WTC11 (cell line): Measurements from ENCODE around the gene THOC1. TPM values are rescaled to one million over a fixed set of nuclear protein-coding genes. Genes with fewer than 3 reads are reported as not detected.

Experiments used
- ATAC-seq: fragments of 200-7000 bp; cut with Tn5 transposase; 2 replicates; pipeline ENCODE4 v1.10.0; 2021; ENCODE audit warnings: mild to moderate bottlenecking, moderate library complexity
- CTCF ChIA-PET: fragments of 300-600 bp; sonication (Branson Sonifier 250); formaldehyde crosslinking; loops from one replicate; lab custom pipeline; 2021; ENCODE audit warnings: antibody characterized with exemption; lab: Charles Lee
- POLR2A ChIA-PET: fragments of 350-600 bp; sonication (Branson Sonifier 250); formaldehyde crosslinking; loops from one replicate; lab custom pipeline; 2021; ENCODE audit warnings: antibody characterized with exemption; lab: Charles Lee
- DNase-seq: peaks from one replicate; pipeline ENCODE4 v3.0.0; 2021; ENCODE audit warnings: low spot score
- H3K27ac Mint-ChIP-seq: 2 replicates; pipeline ENCODE4 v1.8.0; 2021; ENCODE audit warnings: mixed read lengths
- H3K27me3 Mint-ChIP-seq: 2 replicates; pipeline ENCODE4 v1.8.0; 2021; ENCODE audit warnings: low read depth, mild to moderate bottlenecking, moderate library complexity, mixed read lengths
- H3K36me3 Mint-ChIP-seq: 2 replicates; pipeline ENCODE4 v1.8.0; 2021; ENCODE audit warnings: mixed read lengths
- H3K4me1 Mint-ChIP-seq: 2 replicates; pipeline ENCODE4 v1.8.0; 2022; ENCODE audit warnings: mixed read lengths
- H3K4me3 Mint-ChIP-seq: 2 replicates; pipeline ENCODE4 v1.8.0; 2021; ENCODE audit warnings: mild to moderate bottlenecking, moderate library complexity, mixed read lengths
- H3K9me3 Mint-ChIP-seq: 2 replicates; pipeline ENCODE4 v1.8.0; 2021; ENCODE audit warnings: mixed read lengths
- ARID4B ChIP-seq: sonication (generic); formaldehyde crosslinking; IDR thresholded peaks from 2 replicates; pipeline ENCODE4 v1.8.0; 2023; ENCODE audit warnings: missing genetic modification reagents, mild to moderate bottlenecking, borderline replicate concordance
- ATF2 ChIP-seq: sonication (generic); formaldehyde crosslinking; IDR thresholded peaks from 2 replicates; pipeline ENCODE4 v1.8.1; 2022; ENCODE audit warnings: low read depth, missing genetic modification reagents, borderline replicate concordance
- E2F4 ChIP-seq: sonication (generic); formaldehyde crosslinking; IDR thresholded peaks from 2 replicates; pipeline ENCODE4 v1.8.1; 2022; ENCODE audit warnings: low read depth, mild to moderate bottlenecking, moderate library complexity, missing genetic modification reagents, borderline replicate concordance
- ERG ChIP-seq: fragments of 250-450 bp; sonication (Bioruptor Pico); IDR thresholded peaks from 2 replicates; pipeline ENCODE4 v1.8.0; 2021; ENCODE audit warnings: mild to moderate bottlenecking
- ESRRA ChIP-seq: sonication (generic); formaldehyde crosslinking; IDR thresholded peaks from 2 replicates; pipeline ENCODE4 v1.8.1; 2022; ENCODE audit warnings: mild to moderate bottlenecking, missing genetic modification reagents, borderline replicate concordance
- GTF2I ChIP-seq: fragments of 250-450 bp; sonication (Bioruptor Pico); conservative IDR thresholded peaks from 2 replicates; pipeline ENCODE4 v1.4.0; 2021; ENCODE audit warnings: mild to moderate bottlenecking
- JAZF1 ChIP-seq: fragments of 250-450 bp; sonication (Bioruptor Pico); IDR thresholded peaks from 2 replicates; pipeline ENCODE4 v1.9.0; 2021; ENCODE audit warnings: moderate library complexity, mild to moderate bottlenecking, inconsistent platforms
- MXD4 ChIP-seq: fragments of 250-450 bp; sonication (Bioruptor Pico); IDR thresholded peaks from 2 replicates; pipeline ENCODE4 v1.8.0; 2021; ENCODE audit warnings: mild to moderate bottlenecking, moderate library complexity, borderline replicate concordance
- PREB ChIP-seq: sonication (generic); formaldehyde crosslinking; IDR thresholded peaks from 2 replicates; pipeline ENCODE4 v1.8.1; 2022; ENCODE audit warnings: mild to moderate bottlenecking, missing genetic modification reagents, moderate library complexity, borderline replicate concordance
- SOX15 ChIP-seq: fragments of 250-450 bp; sonication (Bioruptor Pico); IDR thresholded peaks from 2 replicates; pipeline ENCODE4 v1.9.0; 2021; ENCODE audit warnings: mild to moderate bottlenecking
- TCF7 ChIP-seq: sonication (generic); formaldehyde crosslinking; IDR thresholded peaks from 2 replicates; pipeline ENCODE4 v1.8.0; 2022; ENCODE audit warnings: mild to moderate bottlenecking, low read depth, missing genetic modification reagents, moderate library complexity
- ZNF138 ChIP-seq: sonication (generic); formaldehyde crosslinking; conservative IDR thresholded peaks from 2 replicates; pipeline ENCODE4 v1.8.1; 2022; ENCODE audit warnings: mild to moderate bottlenecking, moderate library complexity, missing genetic modification reagents
- ZNF219 ChIP-seq: sonication (generic); formaldehyde crosslinking; IDR thresholded peaks from 2 replicates; pipeline ENCODE4 v1.8.0; 2023; ENCODE audit warnings: missing genetic modification reagents, mild to moderate bottlenecking, borderline replicate concordance
- ZNF263 ChIP-seq: sonication (generic); formaldehyde crosslinking; IDR thresholded peaks from 2 replicates; pipeline ENCODE4 v1.8.1; 2022; ENCODE audit warnings: low read depth, mild to moderate bottlenecking, moderate library complexity, missing genetic modification reagents
- ZNF281 ChIP-seq: sonication (generic); formaldehyde crosslinking; IDR thresholded peaks from 2 replicates; pipeline ENCODE4 v1.8.0; 2023; ENCODE audit warnings: mild to moderate bottlenecking, missing genetic modification reagents
- ZNF396 ChIP-seq: fragments of 250-450 bp; sonication (Bioruptor Pico); IDR thresholded peaks from 2 replicates; pipeline ENCODE4 v1.8.0; 2021; ENCODE audit warnings: mild to moderate bottlenecking, moderate library complexity, borderline replicate concordance
- ZNF423 ChIP-seq: fragments of 250-450 bp; sonication (Bioruptor Pico); IDR thresholded peaks from 2 replicates; pipeline ENCODE4 v2.1.2; 2022; ENCODE audit warnings: mild to moderate bottlenecking, moderate library complexity
- ZSCAN18 ChIP-seq: fragments of 250-450 bp; sonication (Bioruptor Pico); IDR thresholded peaks from 2 replicates; pipeline ENCODE4 v2.1.2; 2022; ENCODE audit warnings: mild to moderate bottlenecking, moderate library complexity
- total RNA-seq: library from RNA; stranded (reverse); gene quantifications from 3 replicates; pipeline ENCODE4 v1.2.3, GENCODE V29; 2021

Gene THOC1
- total RNA-seq, 1 experiment from 2014 or later = 65.8 TPM

- TF ChIP-seq GTF2I = no peak
These were observed 19.8 kb downstream of the THOC1 start (continued) for GRCh38 chr18:248053-248452.

- H3K4me3 Mint-ChIP-seq = no peak overlapping the region
- H3K27ac Mint-ChIP-seq = no peak overlapping the region
- H3K4me1 Mint-ChIP-seq = no peaks in the 10 kb centered on the region
- H3K36me3 Mint-ChIP-seq = peaks cover 73% of the 10 kb centered on the region
- POLR2A ChIA-PET = interaction anchor here (0.5 kb wide), 1 partner anchor 440 kb away, joined by 3 read pairs; no protein-coding TSS in a partner anchor
- peaks cover 9% of the 10 kb centered on the region for H3K9me3 Mint-ChIP-seq
- CTCF ChIA-PET = no interaction called here
- ATAC-seq = no peak
- H3K27me3 Mint-ChIP-seq = no peaks in the 10 kb centered on the region
- no peak for DNase-seq
- TF ChIP-seq ZNF263 (CRISPR knock-in tag) = no peak
- no peak for TF ChIP-seq MXD4
- TF ChIP-seq ARID4B (CRISPR knock-in tag) = no peak
- no peak for TF ChIP-seq ZNF138 (CRISPR knock-in tag)
- TF ChIP-seq TCF7 = no peak
- TF ChIP-seq ZNF396 (CRISPR knock-in tag) = no peak
- no peak for TF ChIP-seq ESRRA (CRISPR knock-in tag)
- no peak for TF ChIP-seq ZNF423 (CRISPR knock-in tag)
- no peak for TF ChIP-seq ZNF281
- no peak for TF ChIP-seq ATF2
- TF ChIP-seq SOX15 = no peak
- TF ChIP-seq E2F4 (CRISPR knock-in tag) = no peak
- no peak for TF ChIP-seq JAZF1 (CRISPR knock-in tag)
- TF ChIP-seq ERG (CRISPR knock-in tag) = no peak
- TF ChIP-seq PREB (CRISPR knock-in tag) = no peak
- no peak for TF ChIP-seq ZNF219 (CRISPR knock-in tag)
- TF ChIP-seq ZSCAN18 (CRISPR knock-in tag) = no peak
These were observed 22.5 kb downstream of the THOC1 start for GRCh38 chr18:245282-245847.
